Activated T-cell treated with anti-CD3 and anti-CD28 coated beads, Interleukin-2, amount 50 U/mL, for 4 hours (primary cell): ENCODE measurements around the gene MAN1C1. TPM values are rescaled to one million over a fixed set of nuclear protein-coding genes. Genes with fewer than 3 reads are reported as not detected.
"Not testable (repeated sequence)": the region's sequence is repeated elsewhere in the genome, so short reads cannot be mapped to it uniquely, and the experiment has no call there.

Experiments
- ATAC-seq, 2 donors: fragments of 200-7000 bp; cut with Tn5 transposase; one replicate each; pipeline ENCODE4 v1.10.0; 2021
- DNase-seq: peaks from one replicate; pipeline ENCODE4 v3.0.0-alpha.2; 2020
- H3K27me3 Mint-ChIP-seq: one replicate; pipeline ENCODE4 v1.8.0; 2021; ENCODE audit warnings: low read depth, mixed read lengths
- H3K36me3 Mint-ChIP-seq: one replicate; pipeline ENCODE4 v1.8.0; 2022; ENCODE audit warnings: mixed read lengths; ENCODE audit not compliant: insufficient read depth
- H3K4me1 Mint-ChIP-seq: one replicate; pipeline ENCODE4 v1.8.0; 2021; ENCODE audit warnings: low read depth, mixed read lengths
- H3K4me3 Mint-ChIP-seq: one replicate; pipeline ENCODE4 v1.8.0; 2021; ENCODE audit warnings: mild to moderate bottlenecking, moderate library complexity, mixed read lengths
- H3K9me3 Mint-ChIP-seq: one replicate; pipeline ENCODE4 v1.8.0; 2021; ENCODE audit warnings: mixed read lengths
- total RNA-seq, 3 donors: library from RNA; stranded (reverse); gene quantifications; one replicate each; pipeline ENCODE4 v1.2.1, GENCODE V29; 2021

Gene MAN1C1
- total RNA-seq, 3 donors from 2014 or later: 2.7 to 5.7 (median 3.1) TPM

DNA sequence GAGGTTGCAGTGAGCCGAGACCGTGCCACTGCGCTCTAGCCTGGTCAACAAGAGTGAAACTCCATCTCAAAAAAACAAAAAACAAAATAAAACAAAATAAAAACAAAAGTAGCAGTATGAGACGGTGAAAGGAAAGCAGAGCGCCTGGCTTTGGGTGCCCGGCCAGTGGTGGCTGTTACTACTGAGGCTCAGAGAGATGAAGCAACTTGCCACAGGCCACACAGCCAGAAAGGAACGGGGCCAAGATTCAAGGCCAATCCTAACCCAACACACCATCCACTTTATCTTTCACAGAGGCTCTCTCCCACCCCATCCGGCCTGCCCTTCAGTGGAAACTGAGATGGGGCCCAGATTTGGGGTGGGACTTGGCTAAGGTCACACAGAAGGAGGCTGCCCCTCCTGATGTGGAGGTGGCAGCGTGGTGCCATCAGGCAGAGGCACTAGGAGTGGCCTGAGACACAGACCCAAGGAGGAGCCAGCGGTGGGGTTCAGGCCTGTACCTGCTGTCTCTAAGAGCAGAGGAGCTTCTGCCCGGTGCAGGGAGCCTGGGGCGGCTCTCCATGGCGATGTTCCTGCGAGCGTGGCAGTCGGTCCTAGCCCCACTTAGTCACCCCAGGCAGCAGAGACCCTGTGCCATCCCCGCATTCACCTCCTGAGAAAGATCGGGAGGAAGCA lies 40.0 kb upstream of the MAN1C1 start:
- peaks cover 21% of the 10 kb centered on the region for H3K4me1 Mint-ChIP-seq

GRCh38 chr1:25577134-25577920 lies 39.3 kb upstream of the MAN1C1 start:
- Mint-ChIP-seq H3K27me3 (no peaks in the 10 kb centered on the region), H3K36me3 (no peaks in the 10 kb centered on the region), H3K9me3 (no peaks in the 10 kb centered on the region), H3K4me1 (peaks cover 14% of the 10 kb centered on the region), H3K4me3 (no peak overlapping the region)
- DNase-seq: no peak
- no peak for ATAC-seq

More for the DNA sequence above, 40.0 kb upstream of the MAN1C1 start:
- no peaks in the 10 kb centered on the region for H3K27me3 Mint-ChIP-seq
- no peak for DNase-seq
- H3K4me3 Mint-ChIP-seq: no peak overlapping the region
- H3K36me3 Mint-ChIP-seq: no peaks in the 10 kb centered on the region
- no peak for ATAC-seq
- no peaks in the 10 kb centered on the region for H3K9me3 Mint-ChIP-seq

DNA sequence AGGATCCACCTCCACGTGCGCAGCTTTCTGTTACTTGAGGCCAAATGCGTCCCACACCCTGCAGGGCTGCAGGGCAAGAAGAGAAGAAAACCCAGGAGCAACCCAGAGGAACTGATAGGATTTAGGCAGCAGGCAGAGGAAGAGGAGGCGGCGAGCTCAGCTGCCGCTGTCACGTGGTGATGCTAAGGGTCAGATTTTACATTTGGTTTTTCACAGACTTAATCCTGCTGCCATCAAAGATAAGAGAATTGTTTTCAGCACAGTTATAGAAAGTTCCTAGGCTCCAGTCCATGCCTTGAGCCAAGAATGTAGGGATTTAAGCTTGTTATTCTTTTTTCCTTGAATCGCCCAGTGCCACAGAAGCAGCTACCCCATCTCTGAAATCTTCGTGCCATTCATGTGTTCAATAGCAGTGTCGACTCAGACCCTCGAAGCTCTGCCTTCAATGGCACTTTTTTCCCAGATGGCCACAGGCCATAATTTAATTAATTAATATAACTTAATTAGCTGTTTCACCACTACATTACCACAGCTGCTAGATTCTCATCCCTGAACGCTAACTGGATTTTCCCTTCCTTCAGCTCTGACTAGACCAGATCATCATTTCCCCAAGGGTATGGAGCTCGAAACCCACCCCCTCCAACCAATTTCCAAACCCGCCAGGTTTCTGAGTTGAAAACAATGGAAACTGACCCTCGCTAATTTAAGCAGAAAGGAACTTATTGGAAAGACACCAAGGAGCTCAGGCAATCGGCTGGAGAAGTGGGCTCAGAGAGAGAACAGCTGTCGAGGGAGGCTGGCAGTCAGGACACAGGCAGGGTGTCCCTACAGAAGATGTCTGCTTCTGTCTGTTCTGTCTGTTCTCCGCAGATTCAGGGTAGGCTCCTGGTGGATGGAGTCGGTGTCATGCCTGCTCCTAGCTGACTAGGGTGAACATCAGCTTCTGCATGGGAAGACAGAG lies 37.0 kb upstream of the MAN1C1 start:
- DNase-seq: no peak
- Mint-ChIP-seq H3K9me3 (no peaks in the 10 kb centered on the region), H3K4me1 (no peaks in the 10 kb centered on the region), H3K36me3 (no peaks in the 10 kb centered on the region), H3K27me3 (no peaks in the 10 kb centered on the region), H3K4me3 (no peak overlapping the region)
- ATAC-seq: no peak

DNA sequence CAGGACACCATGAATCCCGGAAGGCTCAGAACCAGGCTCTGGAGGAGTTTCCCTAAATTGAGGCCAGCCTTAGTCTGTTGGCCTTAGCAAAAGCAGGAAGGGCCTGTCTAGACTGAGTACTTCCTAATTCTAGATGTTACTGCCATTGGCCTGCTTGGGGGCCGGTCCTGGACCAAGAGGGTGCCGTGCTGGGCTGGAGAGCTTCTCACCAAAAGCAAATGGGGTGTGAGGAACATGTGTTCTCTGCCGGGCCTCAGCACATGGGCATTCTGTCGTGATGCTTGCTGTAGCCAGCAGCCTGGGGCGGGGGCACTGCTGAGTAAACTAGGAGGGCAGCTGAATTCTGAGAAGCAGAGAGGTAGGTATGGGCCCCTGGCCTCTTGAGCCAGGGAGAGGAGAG lies 35.7 kb upstream of the MAN1C1 start:
- H3K36me3 Mint-ChIP-seq: no peaks in the 10 kb centered on the region
- no peaks in the 10 kb centered on the region for H3K27me3 Mint-ChIP-seq
- no peak overlapping the region for H3K4me3 Mint-ChIP-seq
- no peaks in the 10 kb centered on the region for H3K9me3 Mint-ChIP-seq
- no peak for DNase-seq
- ATAC-seq: no peak
- peaks cover 3% of the 10 kb centered on the region for H3K4me1 Mint-ChIP-seq

GRCh38 chr1:25581764-25582163 lies 34.8 kb upstream of the MAN1C1 start:
- Mint-ChIP-seq H3K4me3 (no peak overlapping the region), H3K4me1 (peaks cover 3% of the 10 kb centered on the region), H3K36me3 (no peaks in the 10 kb centered on the region), H3K27me3 (no peaks in the 10 kb centered on the region), H3K9me3 (no peaks in the 10 kb centered on the region)
- ATAC-seq (no peak), DNase-seq (no peak)

- Mint-ChIP-seq H3K36me3 (no peaks in the 10 kb centered on the region), H3K4me3 (no peak overlapping the region), H3K4me1 (peaks cover 8% of the 10 kb centered on the region), H3K27me3 (no peaks in the 10 kb centered on the region), H3K9me3 (no peaks in the 10 kb centered on the region)
- DNase-seq (no peak), ATAC-seq (no peak)
Observed at GRCh38 chr1:25583519-25584370, 32.8 kb upstream of the MAN1C1 start.

- no peaks in the 10 kb centered on the region for H3K27me3 Mint-ChIP-seq
- DNase-seq (no peak), ATAC-seq (no peak)
Observed at GRCh38 chr1:25586181-25586588, 30.4 kb upstream of the MAN1C1 start.

GRCh38 chr1:25587290-25587689 lies 29.3 kb upstream of the MAN1C1 start:
- no peak overlapping the region for H3K4me3 Mint-ChIP-seq
- no peaks in the 10 kb centered on the region for H3K27me3 Mint-ChIP-seq
- ATAC-seq (no peak), DNase-seq (no peak)
- no peaks in the 10 kb centered on the region for H3K9me3 Mint-ChIP-seq
- H3K4me1 Mint-ChIP-seq: peaks cover 15% of the 10 kb centered on the region
- no peaks in the 10 kb centered on the region for H3K36me3 Mint-ChIP-seq

More at GRCh38 chr1:25586181-25586588, 30.4 kb upstream of the MAN1C1 start:
- H3K36me3 Mint-ChIP-seq: no peaks in the 10 kb centered on the region
- no peak overlapping the region for H3K4me3 Mint-ChIP-seq
- peaks cover 15% of the 10 kb centered on the region for H3K4me1 Mint-ChIP-seq
- H3K9me3 Mint-ChIP-seq: no peaks in the 10 kb centered on the region

- DNase-seq, H3K4me3 Mint-ChIP-seq, ATAC-seq, H3K9me3 Mint-ChIP-seq, H3K36me3 Mint-ChIP-seq, H3K27me3 Mint-ChIP-seq: not testable (repeated sequence)
- peaks cover 15% of the 10 kb centered on the region for H3K4me1 Mint-ChIP-seq
Observed at GRCh38 chr1:25588224-25588623, 28.4 kb upstream of the MAN1C1 start.

- not testable (repeated sequence) for DNase-seq, H3K9me3 Mint-ChIP-seq, H3K4me3 Mint-ChIP-seq, ATAC-seq, H3K27me3 Mint-ChIP-seq, H3K36me3 Mint-ChIP-seq
- H3K4me1 Mint-ChIP-seq: peaks cover 15% of the 10 kb centered on the region
Observed at GRCh38 chr1:25588786-25589185, 27.8 kb upstream of the MAN1C1 start.

DNA sequence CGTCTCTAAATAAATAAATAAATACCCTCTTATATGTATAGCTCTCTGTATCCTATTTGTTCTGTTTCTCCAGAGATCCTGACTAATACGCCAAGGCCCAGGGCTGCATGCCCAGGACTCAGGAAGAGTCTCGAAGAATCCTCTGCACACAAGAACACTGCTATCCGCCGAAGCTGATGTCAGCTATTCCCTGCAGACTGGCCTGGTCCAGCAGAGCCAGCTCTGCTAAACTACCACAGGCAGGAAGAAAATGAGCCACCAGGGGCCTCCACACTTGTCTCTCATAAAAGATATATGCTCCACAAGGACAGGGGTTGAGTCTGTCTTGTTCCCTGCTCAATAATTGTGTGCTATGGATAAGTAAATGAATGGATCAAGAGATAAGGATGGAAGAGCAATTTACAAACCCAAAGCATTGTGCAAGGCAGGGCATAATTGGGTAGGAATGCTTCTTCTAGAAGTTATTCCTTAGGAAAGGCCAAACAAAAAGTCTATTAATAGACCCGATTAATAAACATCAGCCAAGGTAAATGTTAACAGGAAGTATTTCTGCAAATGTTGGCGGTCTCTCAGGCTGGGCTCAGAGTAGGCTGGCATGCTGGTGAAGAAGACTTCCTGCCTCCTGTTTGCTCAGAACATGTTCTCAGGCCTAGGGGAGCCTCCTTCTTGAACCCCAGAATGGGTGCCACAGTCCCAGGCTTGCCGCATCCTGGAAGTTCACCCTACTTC lies 26.3 kb upstream of the MAN1C1 start:
- ATAC-seq (no peak), DNase-seq (no peak)
- H3K4me3 Mint-ChIP-seq: no peak overlapping the region
- H3K36me3 Mint-ChIP-seq: no peaks in the 10 kb centered on the region
- H3K9me3 Mint-ChIP-seq: no peaks in the 10 kb centered on the region
- no peaks in the 10 kb centered on the region for H3K27me3 Mint-ChIP-seq
- peaks cover 11% of the 10 kb centered on the region for H3K4me1 Mint-ChIP-seq

GRCh38 chr1:25593861-25594260 lies 22.7 kb upstream of the MAN1C1 start:
- ATAC-seq (no peak), DNase-seq (no peak)
- Mint-ChIP-seq H3K4me1 (peaks cover 7% of the 10 kb centered on the region), H3K27me3 (no peaks in the 10 kb centered on the region), H3K4me3 (no peak overlapping the region), H3K9me3 (peaks cover 2% of the 10 kb centered on the region), H3K36me3 (peaks cover 3% of the 10 kb centered on the region)

DNA sequence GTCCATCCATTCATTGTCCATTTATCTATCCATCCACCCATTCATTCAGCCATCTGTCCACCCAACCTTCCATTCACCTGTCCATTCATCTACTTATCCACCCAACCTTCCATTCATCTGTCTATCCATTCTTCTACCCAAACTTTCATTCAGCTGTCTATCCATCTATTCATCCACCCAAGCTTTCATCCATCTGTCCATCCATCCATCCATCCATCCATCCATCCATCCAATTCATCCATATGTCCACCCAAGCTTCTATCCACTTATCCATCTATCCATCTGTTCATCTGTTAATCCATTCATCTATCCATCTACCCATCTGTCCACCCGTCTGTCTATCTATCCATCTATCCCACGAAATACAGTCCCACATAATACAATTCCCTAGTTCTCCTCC lies 21.6 kb upstream of the MAN1C1 start:
- no peak for DNase-seq
- Mint-ChIP-seq H3K4me3 (no peak overlapping the region), H3K4me1 (peaks cover 7% of the 10 kb centered on the region), H3K9me3 (peaks cover 5% of the 10 kb centered on the region), H3K36me3 (peaks cover 5% of the 10 kb centered on the region), H3K27me3 (no peaks in the 10 kb centered on the region)
- no peak for ATAC-seq
